Prostate gland (tissue), 2 donors: ENCODE data around the gene PTPRD. TPM values are rescaled to one million over a fixed set of nuclear protein-coding genes. Genes with fewer than 3 reads are reported as not detected.

Experiments used
- DNase-seq: peaks from one replicate; pipeline ENCODE4 v3.0.0-alpha.2; 2019; ENCODE audit warnings: low spot score
- H3K27ac ChIP-seq, 2 donors: fragments of 200-600 bp; sonication (generic); 2 replicates each; pipeline ENCODE4 v1.5.1; 2017 to 2019
- H3K27me3 ChIP-seq: fragments of 200-600 bp; sonication (generic); replicated peaks from 2 replicates; pipeline ENCODE4 v1.5.1; 2019; ENCODE audit not compliant: insufficient read depth
- H3K36me3 ChIP-seq, 2 donors: fragments of 200-600 bp; sonication (generic); 1 replicate in 1 of 2; 2 replicates in 1 of 2; pipeline versions ENCODE4 v1.5.1 to v1.8.1; 2017 to 2019
- H3K4me1 ChIP-seq: fragments of 200-600 bp; sonication (generic); replicated peaks from 2 replicates; pipeline ENCODE4 v1.5.1; 2019
- H3K4me3 ChIP-seq, 2 donors: fragments of 200-600 bp; sonication (generic); 2 replicates each; pipeline ENCODE4 v1.5.1; 2017 to 2019
- H3K9me3 ChIP-seq: fragments of 200-600 bp; sonication (generic); 2 replicates; pipeline ENCODE4 v1.5.1; 2017
- CTCF ChIP-seq, 4 experiments: fragments of 200-600 bp in 2 of 4; fragments of 450-650 bp in 2 of 4; sonication (generic) in 2 of 4; IDR thresholded peaks; 1 replicate in 3 of 4; 2 replicates in 1 of 4; pipeline ENCODE4 v1.5.1; 2016 to 2019; ENCODE audit warnings: antibody characterized with exemption in 4 of 4, mild to moderate bottlenecking in 2 of 4, moderate library complexity in 2 of 4
- POLR2A ChIP-seq: fragments of 450-650 bp; IDR thresholded peaks from one replicate; pipeline ENCODE4 v1.6.1; 2016; ENCODE audit warnings: antibody characterized with exemption, mild to moderate bottlenecking
- POLR2AphosphoS5 ChIP-seq: sonication (generic); formaldehyde crosslinking; IDR thresholded peaks from one replicate; pipeline ENCODE4 v1.6.1; 2017; ENCODE audit warnings: antibody characterized with exemption
- WGBS: methylation state at CpG from one replicate; pipeline ENCODE4 v1.1.5; 2018; 5-methylcytosine and 5-hydroxymethylcytosine counted together
- intact Hi-C: fragments of 100-400 bp; cut with DNase I; formaldehyde crosslinking; loops from one replicate; pipeline ENCODE4 v1.14.2; 2022
- total RNA-seq, 2 donors: library from RNA; depleted of rRNA; stranded (reverse); fragments of >200 nt; gene quantifications; one replicate each; pipeline ENCODE4 v1.1.0, GENCODE V29; 2016

Gene PTPRD
- total RNA-seq, 2 donors from 2014 or later = 5.8 to 23.1 TPM

GRCh38 chr9:10071579-10071978 lies 541.2 kb downstream of the PTPRD start:
- Histone ChIP-seq H3K27me3 (no peaks in the 10 kb centered on the region), H3K27ac (no peak overlapping the region), H3K9me3 (no peaks in the 10 kb centered on the region), H3K4me3 (no peak overlapping the region), H3K4me1 (no peaks in the 10 kb centered on the region), H3K36me3 (no peaks in the 10 kb centered on the region)
- no peak for TF ChIP-seq POLR2A
- WGBS = 65% methylated on average over 1 of the region's 1 CpG
- intact Hi-C loops = no loop called here
- no peak for DNase-seq

GRCh38 chr9:10062629-10063395 lies 550.0 kb downstream of the PTPRD start:
- Histone ChIP-seq H3K9me3 (no peaks in the 10 kb centered on the region), H3K36me3 (no peaks in the 10 kb centered on the region), H3K27ac (no peak overlapping the region), H3K4me3 (no peak overlapping the region), H3K4me1 (no peaks in the 10 kb centered on the region), H3K27me3 (no peaks in the 10 kb centered on the region)
- intact Hi-C loops = no loop called here
- WGBS = 78% methylated on average over 3 of the region's 3 CpGs
- DNase-seq = no peak
- TF ChIP-seq POLR2A = no peak
- TF ChIP-seq CTCF (IDR thresholded peaks at IDR 0.05) = no peak
- TF ChIP-seq POLR2AphosphoS5 = no peak

- H3K4me1 ChIP-seq = no peaks in the 10 kb centered on the region
- 35% methylated on average over 3 of the region's 3 CpGs for WGBS
- TF ChIP-seq POLR2AphosphoS5 (peak; percentile 56), POLR2A (no peak)
- H3K36me3 ChIP-seq = no peaks in the 10 kb centered on the region
- H3K9me3 ChIP-seq = no peaks in the 10 kb centered on the region
- no peak overlapping the region for H3K27ac ChIP-seq
- intact Hi-C loops = no loop called here
- no peak overlapping the region for H3K4me3 ChIP-seq
- no peaks in the 10 kb centered on the region for H3K27me3 ChIP-seq
- DNase-seq = peak; percentile 47
Measured at GRCh38 chr9:10059044-10059443, 553.8 kb downstream of the PTPRD start.

- 91% methylated on average over 6 of the region's 6 CpGs for WGBS
- Histone ChIP-seq H3K27ac (no peak overlapping the region), H3K27me3 (no peaks in the 10 kb centered on the region), H3K4me1 (no peaks in the 10 kb centered on the region), H3K36me3 (no peaks in the 10 kb centered on the region), H3K4me3 (no peak overlapping the region), H3K9me3 (no peaks in the 10 kb centered on the region)
- DNase-seq = no peak
- TF ChIP-seq POLR2AphosphoS5 = no peak
- intact Hi-C loops = no loop called here
Measured at GRCh38 chr9:10055886-10056395, 556.9 kb downstream of the PTPRD start.

GRCh38 chr9:10054456-10054855 lies 558.3 kb downstream of the PTPRD start:
- no peak for DNase-seq
- H3K36me3 ChIP-seq = no peaks in the 10 kb centered on the region
- TF ChIP-seq POLR2AphosphoS5 (no peak), POLR2A (no peak), CTCF (IDR thresholded peaks at IDR 0.05) (no peak)
- no peaks in the 10 kb centered on the region for H3K4me1 ChIP-seq
- no peaks in the 10 kb centered on the region for H3K9me3 ChIP-seq
- WGBS = 70% methylated on average over 1 of the region's 1 CpG
- no peaks in the 10 kb centered on the region for H3K27me3 ChIP-seq
- no peak overlapping the region for H3K4me3 ChIP-seq
- intact Hi-C loops = no loop called here
- no peak overlapping the region for H3K27ac ChIP-seq

- intact Hi-C loops = no loop called here
- H3K4me1 ChIP-seq = no peaks in the 10 kb centered on the region
- H3K27ac ChIP-seq = no peak overlapping the region
- DNase-seq = no peak
- no peaks in the 10 kb centered on the region for H3K27me3 ChIP-seq
- no peak for TF ChIP-seq CTCF (IDR thresholded peaks at IDR 0.05)
- no peak for TF ChIP-seq POLR2A
- TF ChIP-seq POLR2AphosphoS5 = no peak
- H3K36me3 ChIP-seq = no peaks in the 10 kb centered on the region
- H3K9me3 ChIP-seq = no peaks in the 10 kb centered on the region
- no peak overlapping the region for H3K4me3 ChIP-seq
Measured at GRCh38 chr9:10052916-10053315, 559.9 kb downstream of the PTPRD start.
